HG02981 (cell line): ENCODE measurements around the gene SAPCD2.

ENCODE experiments used
- ATAC-seq: cut with Tn5 transposase; IDR thresholded peaks from one replicate; pipeline ENCODE4 v1.9.1; 2021; ENCODE audit warnings: mild to moderate bottlenecking, moderate library complexity; ENCODE audit not compliant: unreplicated experiment

Gene SAPCD2

GRCh38 chr9:137049544-137050449 lies 20.6 kb downstream of the SAPCD2 start:
- no peak for ATAC-seq

- no peak for ATAC-seq
These were observed 21.5 kb downstream of the SAPCD2 start for GRCh38 chr9:137048655-137049543.

- ATAC-seq, result no peak
These were observed 24.1 kb downstream of the SAPCD2 start, which contains the start of gene NPDC1 for GRCh38 chr9:137046088-137046787. NPDC1 (minus strand) TSS chr9:137046177; CDS start chr9:137045989, 188 bp downstream.

- no peak for ATAC-seq
These were observed 24.9 kb downstream of the SAPCD2 start for GRCh38 chr9:137045294-137046087.

- no peak for ATAC-seq
These were observed 25.7 kb downstream of the SAPCD2 start for GRCh38 chr9:137044502-137045177.

GRCh38 chr9:137044037-137044436 lies 26.3 kb downstream of the SAPCD2 start:
- ATAC-seq, result no peak

GRCh38 chr9:137042751-137043727 lies 27.3 kb downstream of the SAPCD2 start:
- ATAC-seq, result no peak

- no peak for ATAC-seq
These were observed 29.2 kb downstream of the SAPCD2 start for GRCh38 chr9:137041124-137041523.

- ATAC-seq, result no peak
These were observed 29.8 kb downstream of the SAPCD2 start for GRCh38 chr9:137040568-137040967.

GRCh38 chr9:137039611-137040366 lies 30.6 kb downstream of the SAPCD2 start:
- no peak for ATAC-seq

- ATAC-seq, result no peak
These were observed 31.4 kb downstream of the SAPCD2 start for GRCh38 chr9:137038916-137039315.

GRCh38 chr9:137037483-137037882 lies 32.9 kb downstream of the SAPCD2 start:
- ATAC-seq, result no peak

GRCh38 chr9:137037035-137037434 lies 33.3 kb downstream of the SAPCD2 start:
- no peak for ATAC-seq

- no peak for ATAC-seq
These were observed 34.4 kb downstream of the SAPCD2 start for GRCh38 chr9:137035937-137036336.

GRCh38 chr9:137035507-137035834 lies 34.9 kb downstream of the SAPCD2 start:
- ATAC-seq, result no peak

GRCh38 chr9:137034709-137035506 lies 35.4 kb downstream of the SAPCD2 start:
- ATAC-seq, result peak; percentile 63
